SU-DHL-6 (cell line): ENCODE results near the gene PARD6G.

ENCODE experiments used
- H2AFZ ChIP-seq: fragments of 200-600 bp; sonication (generic); 2 replicates; pipeline ENCODE4 v1.6.1; 2014; ENCODE audit warnings: low read depth, mild to moderate bottlenecking, moderate library complexity, mixed read lengths, antibody characterized with exemption, low read length; ENCODE audit not compliant: severe bottlenecking
- H3F3A ChIP-seq: fragments of 200-600 bp; shearing (Covaris generic); 2 replicates; pipeline ENCODE4 v1.6.0; 2016; ENCODE audit warnings: antibody characterized with exemption, mild to moderate bottlenecking; ENCODE audit not compliant: insufficient read depth
- H3K27ac ChIP-seq: fragments of 200-600 bp; sonication (generic); 2 replicates; pipeline ENCODE4 v1.5.1; 2016; ENCODE audit warnings: low read depth, mild to moderate bottlenecking, low read length, moderate library complexity, mixed read lengths
- H3K27me3 ChIP-seq: fragments of 200-600 bp; sonication (generic), shearing (Covaris generic); 2 replicates; pipeline ENCODE4 v1.6.0; 2014; ENCODE audit warnings: mild to moderate bottlenecking, low read length
- H3K36me3 ChIP-seq: fragments of 200-600 bp; sonication (generic); 2 replicates; pipeline ENCODE4 v1.6.1; 2014; ENCODE audit warnings: mild to moderate bottlenecking, low read length, mixed read lengths
- H3K4me2 ChIP-seq: fragments of 300-600, 200-600 bp; shearing (Covaris generic), sonication (generic); 2 replicates; pipeline ENCODE4 v1.6.0; 2014; ENCODE audit warnings: low read length, low read depth, mild to moderate bottlenecking; ENCODE audit not compliant: poor library complexity, severe bottlenecking
- H3K4me3 ChIP-seq: fragments of 200-600 bp; sonication (generic); 2 replicates; pipeline ENCODE4 v1.5.1; 2014; ENCODE audit warnings: antibody characterized with exemption, low read length, mild to moderate bottlenecking, mixed read lengths; ENCODE audit not compliant: insufficient read depth, poor library complexity, severe bottlenecking
- H3K79me2 ChIP-seq: fragments of 200-600 bp; sonication (generic); 2 replicates; pipeline ENCODE4 v1.6.1; 2014; ENCODE audit warnings: mild to moderate bottlenecking, low read length, moderate library complexity; ENCODE audit not compliant: insufficient read depth
- H3K9ac ChIP-seq: fragments of 200-600 bp; sonication (generic); 2 replicates; pipeline ENCODE4 v1.7.0; 2014; ENCODE audit warnings: mild to moderate bottlenecking, low read length
- H3K9me2 ChIP-seq: fragments of 200-600 bp; sonication (generic); replicated peaks from 2 replicates; pipeline ENCODE4 v1.6.1; 2014; ENCODE audit warnings: low read length; ENCODE audit not compliant: insufficient read depth
- H3K9me3 ChIP-seq: fragments of 200-600 bp; sonication (generic); 2 replicates; pipeline ENCODE4 v1.6.1; 2014; ENCODE audit warnings: low read length, mixed read lengths; ENCODE audit not compliant: insufficient read depth
- H4K20me1 ChIP-seq: fragments of 200-600 bp; sonication (generic); 2 replicates; pipeline ENCODE4 v1.6.1; 2014; ENCODE audit warnings: low read depth, mild to moderate bottlenecking, antibody characterized with exemption, low read length, moderate library complexity, mixed read lengths
- CTCF ChIP-seq: fragments of 200-600 bp; sonication (generic); IDR thresholded peaks from one replicate; pipeline ENCODE4 v1.5.1; 2017; ENCODE audit warnings: antibody characterized with exemption, mild to moderate bottlenecking, low read length, moderate library complexity; ENCODE audit not compliant: insufficient read depth, poor library complexity, severe bottlenecking
- EZH2phosphoT487 ChIP-seq: fragments of 200-600 bp; sonication (generic), shearing (Covaris generic); conservative IDR thresholded peaks from 2 replicates; pipeline ENCODE4 v1.6.1; 2018; ENCODE audit warnings: mild to moderate bottlenecking, antibody characterized with exemption, low read length, moderate library complexity, mixed read lengths

Gene PARD6G

GRCh38 chr18:80253871-80254492 is 6.7 kb upstream of the PARD6G start:
- Histone ChIP-seq H3K4me3 (no peak overlapping the region), H3K9me2 (no peaks in the 10 kb centered on the region), H3K9ac (no peak overlapping the region), H3F3A (no peaks in the 10 kb centered on the region), H3K9me3 (no peaks in the 10 kb centered on the region), H2AFZ (no peak overlapping the region), H3K27ac (no peak overlapping the region), H3K27me3 (no peaks in the 10 kb centered on the region), H3K79me2 (no peaks in the 10 kb centered on the region), H3K36me3 (no peaks in the 10 kb centered on the region), H4K20me1 (no peaks in the 10 kb centered on the region), H3K4me2 (no peak overlapping the region)
- no peak for TF ChIP-seq EZH2phosphoT487
- TF ChIP-seq CTCF: no peak

- H3K36me3 ChIP-seq: no peaks in the 10 kb centered on the region
- no peaks in the 10 kb centered on the region for H3K9me2 ChIP-seq
- H3K9ac ChIP-seq: no peak overlapping the region
- H3F3A ChIP-seq: no peaks in the 10 kb centered on the region
- H3K4me2 ChIP-seq: no peak overlapping the region
- no peaks in the 10 kb centered on the region for H3K79me2 ChIP-seq
- H3K9me3 ChIP-seq: no peaks in the 10 kb centered on the region
- TF ChIP-seq EZH2phosphoT487 (no peak), CTCF (no peak)
- H3K4me3 ChIP-seq: no peak overlapping the region
- H4K20me1 ChIP-seq: no peaks in the 10 kb centered on the region
- H3K27me3 ChIP-seq: no peaks in the 10 kb centered on the region
- no peak overlapping the region for H3K27ac ChIP-seq
- H2AFZ ChIP-seq: no peak overlapping the region
These were observed 5.9 kb upstream of the PARD6G start for GRCh38 chr18:80253236-80253635.

GRCh38 chr18:80252136-80252535 is 4.8 kb upstream of the PARD6G start:
- no peaks in the 10 kb centered on the region for H3K27me3 ChIP-seq
- TF ChIP-seq EZH2phosphoT487: no peak
- no peak for TF ChIP-seq CTCF
- H3K36me3 ChIP-seq: no peaks in the 10 kb centered on the region
- no peak overlapping the region for H3K4me2 ChIP-seq
- no peak overlapping the region for H3K9ac ChIP-seq
- no peak overlapping the region for H3K4me3 ChIP-seq
- H3F3A ChIP-seq: no peaks in the 10 kb centered on the region
- no peaks in the 10 kb centered on the region for H4K20me1 ChIP-seq
- no peaks in the 10 kb centered on the region for H3K9me3 ChIP-seq
- no peaks in the 10 kb centered on the region for H3K79me2 ChIP-seq
- H2AFZ ChIP-seq: no peak overlapping the region
- no peaks in the 10 kb centered on the region for H3K9me2 ChIP-seq
- no peak overlapping the region for H3K27ac ChIP-seq
